GDM1 (cell line): ENCODE measurements around the gene PTPN6.

Experiments used
- DNase-seq: peaks from one replicate; lab custom pipeline; 2025; lab: John Stamatoyannopoulos, UW

Gene PTPN6

GRCh38 chr12:6970096-6970527 lies 19.0 kb downstream of the PTPN6 start:
- no peak for DNase-seq

GRCh38 chr12:6974180-6974579 lies 23.0 kb downstream of the PTPN6 start:
- DNase-seq: no peak

- DNase-seq: no peak
Measured at GRCh38 chr12:6975297-6976032, 24.3 kb downstream of the PTPN6 start.

- no peak for DNase-seq
Measured at GRCh38 chr12:6977653-6978052, 26.5 kb downstream of the PTPN6 start.

- no peak for DNase-seq
Measured at GRCh38 chr12:6978188-6978587, 27.0 kb downstream of the PTPN6 start.

- no peak for DNase-seq
Measured at GRCh38 chr12:6978611-6979011, 27.5 kb downstream of the PTPN6 start.

- DNase-seq: no peak
Measured at GRCh38 chr12:6979021-6979420, 27.9 kb downstream of the PTPN6 start.

GRCh38 chr12:6979453-6979852 lies 28.3 kb downstream of the PTPN6 start:
- DNase-seq: no peak

GRCh38 chr12:6980075-6980474 lies 28.9 kb downstream of the PTPN6 start:
- no peak for DNase-seq

GRCh38 chr12:6980740-6981139 lies 29.6 kb downstream of the PTPN6 start:
- no peak for DNase-seq

- no peak for DNase-seq
Measured at GRCh38 chr12:6981152-6982052, 30.2 kb downstream of the PTPN6 start.

- DNase-seq: no peak
Measured at GRCh38 chr12:6982532-6982931, 31.4 kb downstream of the PTPN6 start.

GRCh38 chr12:6987956-6988553 lies 36.9 kb downstream of the PTPN6 start:
- DNase-seq: no peak

GRCh38 chr12:6996040-6996441 lies 44.9 kb downstream of the PTPN6 start:
- DNase-seq: no peak

GRCh38 chr12:6998715-6999451 lies 47.7 kb downstream of the PTPN6 start:
- no peak for DNase-seq

GRCh38 chr12:7001921-7002591 lies 50.9 kb downstream of the PTPN6 start:
- no peak for DNase-seq

- DNase-seq: no peak
Measured at GRCh38 chr12:7004287-7004803, 53.2 kb downstream of the PTPN6 start.

GRCh38 chr12:7004840-7005239 lies 53.7 kb downstream of the PTPN6 start:
- DNase-seq: no peak

GRCh38 chr12:7005311-7005710 lies 54.2 kb downstream of the PTPN6 start:
- DNase-seq: no peak

GRCh38 chr12:7006639-7007038 lies 55.5 kb downstream of the PTPN6 start:
- DNase-seq: no peak

- DNase-seq: no peak
Measured at GRCh38 chr12:7008864-7009263, 57.7 kb downstream of the PTPN6 start.
